HG02870 (cell line): ENCODE data around the gene TNFRSF14.

Experiments used
- ATAC-seq: cut with Tn5 transposase; IDR thresholded peaks from one replicate; pipeline ENCODE4 v1.9.1; 2021; ENCODE audit warnings: mild to moderate bottlenecking, moderate library complexity; ENCODE audit not compliant: unreplicated experiment

Gene TNFRSF14

DNA sequence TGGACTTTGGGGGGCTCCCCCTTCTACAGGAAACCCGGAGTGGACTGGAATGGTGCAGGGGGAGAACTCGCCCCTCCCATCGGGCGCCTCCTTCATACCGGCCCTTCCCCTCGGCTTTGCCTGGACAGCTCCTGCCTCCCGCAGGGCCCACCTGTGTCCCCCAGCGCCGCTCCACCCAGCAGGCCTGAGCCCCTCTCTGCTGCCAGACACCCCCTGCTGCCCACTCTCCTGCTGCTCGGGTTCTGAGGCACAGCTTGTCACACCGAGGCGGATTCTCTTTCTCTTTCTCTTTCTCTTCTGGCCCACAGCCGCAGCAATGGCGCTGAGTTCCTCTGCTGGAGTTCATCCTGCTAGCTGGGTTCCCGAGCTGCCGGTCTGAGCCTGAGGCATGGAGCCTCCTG, at the start of gene TNFRSF14:
TNFRSF14 (plus strand) TSS at position 95 of the 401 bp plus-strand sequence; CDS start at position 389, 294 bp downstream.
- peak; percentile 28 for ATAC-seq

DNA sequence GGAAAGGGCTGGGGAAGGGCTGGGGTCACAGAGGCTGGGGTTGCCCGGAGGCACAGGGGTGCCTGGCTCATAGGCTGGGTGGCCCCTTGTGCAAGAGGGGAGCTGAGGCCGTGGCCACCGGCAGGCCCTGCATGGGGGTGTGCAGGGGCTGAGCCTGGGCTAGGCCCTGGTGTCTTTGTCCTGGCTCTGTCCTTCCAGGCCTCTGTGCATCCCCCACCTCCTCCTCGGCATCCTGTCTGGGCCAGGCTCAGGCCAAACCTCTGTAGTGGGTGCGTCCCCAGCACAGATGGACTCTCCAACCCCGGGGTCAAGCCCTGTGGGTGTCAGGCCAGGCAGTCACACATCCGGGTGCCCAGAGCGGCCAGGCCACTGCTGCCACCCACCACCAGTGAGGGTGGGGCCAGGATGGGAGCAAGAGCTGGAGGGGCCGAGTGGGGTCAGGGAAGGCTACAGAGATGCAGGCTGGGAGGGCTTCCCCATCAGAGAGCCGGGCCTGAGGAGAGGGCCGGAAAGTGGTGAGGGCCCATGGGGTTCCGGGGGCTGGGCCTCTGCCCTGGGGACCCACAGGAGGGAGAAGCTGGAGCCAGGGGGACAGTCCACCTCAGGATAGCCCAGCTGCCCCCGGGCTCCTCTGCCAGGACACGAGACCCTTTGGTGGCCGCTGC, 49.1 kb upstream of the TNFRSF14 start:
- ATAC-seq, result no peak

DNA sequence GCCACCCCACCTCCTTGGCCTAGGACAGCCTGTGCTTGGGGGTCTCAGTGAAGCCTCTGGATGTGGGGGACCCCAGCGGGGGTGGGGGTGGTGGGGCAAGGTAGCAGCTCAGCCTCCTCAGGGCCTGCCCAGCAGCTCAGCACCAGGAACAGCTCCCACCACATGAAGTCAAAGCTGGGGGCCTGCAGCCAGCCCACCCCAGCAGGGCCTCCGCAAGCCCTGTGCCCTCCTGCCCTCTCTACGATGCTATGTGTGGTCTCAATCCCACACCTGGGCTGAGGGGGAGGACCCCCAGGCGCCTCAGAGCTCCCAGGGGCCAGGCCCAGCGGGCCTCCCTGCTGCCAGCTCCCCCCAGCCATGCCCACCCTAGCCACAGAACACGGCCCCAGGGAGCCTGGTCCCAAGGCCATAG, 48.4 kb upstream of the TNFRSF14 start:
- ATAC-seq, result no peak

DNA sequence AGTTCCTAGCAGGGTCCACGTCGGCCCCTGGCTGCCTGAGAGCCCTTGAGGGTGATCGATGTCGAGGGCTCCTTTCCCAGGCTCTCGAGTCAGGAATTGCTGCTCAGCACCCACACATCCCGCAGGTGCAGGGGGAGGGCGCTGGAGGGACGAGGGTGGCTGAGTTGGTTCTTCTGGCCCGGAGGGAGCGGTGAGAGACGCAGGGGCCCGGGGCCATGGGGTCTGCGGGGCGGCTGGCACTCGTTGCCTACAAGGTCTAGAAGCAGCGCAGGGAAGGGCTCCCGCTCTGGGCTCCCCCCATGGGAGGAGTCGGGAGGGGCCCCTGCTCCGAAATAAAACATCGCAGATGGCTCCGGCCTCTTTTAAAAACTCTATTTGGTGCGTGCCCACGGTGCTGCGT, 48.0 kb upstream of the TNFRSF14 start:
- no peak for ATAC-seq

DNA sequence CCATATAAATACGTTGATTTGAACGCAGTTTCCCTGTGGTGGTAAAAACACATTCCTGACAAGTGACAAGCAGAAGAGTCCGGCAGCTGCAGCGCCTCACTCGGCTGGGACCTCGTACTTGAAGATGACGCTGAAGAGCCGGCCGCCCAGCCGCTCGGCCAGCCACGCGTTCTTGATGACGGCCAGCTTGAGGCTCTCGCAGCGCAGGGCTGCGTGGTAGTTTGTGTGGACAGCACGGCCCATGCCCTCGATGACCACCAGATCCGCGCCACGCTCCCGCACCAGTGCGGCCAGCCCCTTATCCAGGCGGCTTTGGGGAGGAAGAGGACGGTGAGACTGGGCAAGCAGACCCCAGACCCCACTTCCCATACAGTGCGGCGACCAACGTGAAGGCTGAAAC, 47.4 kb upstream of the TNFRSF14 start:
- ATAC-seq, result no peak

DNA sequence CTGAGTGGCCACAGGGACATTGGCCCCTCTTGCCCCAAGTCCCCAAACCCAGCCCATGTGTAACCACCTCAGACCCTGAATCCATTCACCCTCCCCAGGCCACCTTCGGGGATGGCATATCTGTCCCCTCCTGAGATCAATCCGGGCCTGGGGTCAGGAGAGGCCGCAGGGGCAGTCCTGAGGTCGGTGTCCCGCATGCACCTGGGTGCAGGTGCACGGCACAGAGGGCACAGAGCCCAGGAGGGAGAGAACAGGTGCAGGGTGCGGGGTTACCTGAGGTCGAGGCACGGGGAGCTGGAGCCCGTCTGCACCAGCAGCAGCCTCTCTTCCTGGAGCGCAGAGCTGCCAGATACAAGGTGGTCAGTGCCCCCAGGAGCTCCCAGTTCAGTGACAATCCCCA, 46.6 kb upstream of the TNFRSF14 start:
- ATAC-seq, result no peak

DNA sequence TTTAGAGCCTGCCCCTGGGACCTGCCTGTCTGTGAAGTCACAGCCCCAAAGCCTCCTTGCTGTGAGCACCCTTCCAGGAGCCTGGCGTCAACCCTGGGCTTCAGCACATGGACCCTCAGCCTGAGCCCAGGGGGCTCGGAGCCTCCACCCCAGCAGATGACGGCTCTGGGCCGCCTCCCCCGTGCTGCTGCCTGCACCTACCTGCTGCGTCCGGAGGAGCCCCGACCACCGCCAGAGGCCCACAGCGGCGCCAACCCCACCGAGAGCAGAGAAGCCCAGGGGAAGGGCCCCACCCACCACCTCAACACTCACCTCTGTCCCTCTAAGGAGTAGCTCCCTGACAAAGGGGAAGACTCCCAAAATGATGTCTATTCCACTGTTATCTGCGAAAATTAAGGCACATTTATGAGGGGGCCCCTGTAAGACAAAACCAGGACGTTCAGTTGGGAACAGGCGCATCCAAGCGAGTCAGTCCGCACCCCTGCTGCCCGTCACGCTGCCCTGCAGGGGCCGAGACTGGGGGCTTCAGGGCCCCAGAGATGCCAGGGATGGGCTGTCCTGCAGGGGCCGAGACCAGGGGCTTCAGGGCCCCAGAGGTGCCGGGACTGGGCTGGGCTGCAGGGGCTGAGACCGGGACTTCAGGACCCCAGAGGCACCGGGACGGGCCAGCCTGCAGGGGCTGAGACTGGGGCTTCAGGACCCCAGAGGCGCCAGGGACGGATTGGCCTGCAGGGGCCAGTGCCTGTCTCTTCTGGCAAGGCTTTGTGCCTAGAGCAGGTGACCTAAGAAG, 45.6 kb upstream of the TNFRSF14 start:
- no peak for ATAC-seq

DNA sequence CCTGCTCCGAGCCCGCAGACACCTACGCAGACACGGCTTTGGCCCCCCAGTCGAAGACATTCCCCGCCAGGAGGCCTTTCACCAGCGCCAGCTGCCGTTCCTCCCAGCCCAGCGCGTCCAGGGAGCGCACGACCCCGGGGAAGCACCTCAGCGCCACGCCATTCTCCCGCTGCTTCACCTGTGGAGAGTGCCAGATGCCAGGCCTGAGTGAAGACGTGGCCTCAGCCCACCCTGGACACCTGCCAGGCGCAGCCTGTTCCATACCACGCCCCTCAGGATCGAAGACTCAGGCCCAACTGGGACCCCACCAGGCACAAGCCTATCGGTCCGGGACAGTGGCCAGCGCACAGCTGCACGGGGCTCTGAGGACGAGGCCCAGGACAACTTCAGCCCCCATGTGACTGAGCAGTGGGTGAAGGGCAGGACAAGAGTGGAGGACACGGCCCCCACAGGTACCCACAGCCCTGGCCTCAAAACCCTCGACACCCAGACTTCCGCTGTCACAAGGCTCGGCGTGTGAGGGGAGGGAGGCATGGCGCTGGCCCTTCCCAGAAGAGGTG, 43.2 kb upstream of the TNFRSF14 start:
- no peak for ATAC-seq

DNA sequence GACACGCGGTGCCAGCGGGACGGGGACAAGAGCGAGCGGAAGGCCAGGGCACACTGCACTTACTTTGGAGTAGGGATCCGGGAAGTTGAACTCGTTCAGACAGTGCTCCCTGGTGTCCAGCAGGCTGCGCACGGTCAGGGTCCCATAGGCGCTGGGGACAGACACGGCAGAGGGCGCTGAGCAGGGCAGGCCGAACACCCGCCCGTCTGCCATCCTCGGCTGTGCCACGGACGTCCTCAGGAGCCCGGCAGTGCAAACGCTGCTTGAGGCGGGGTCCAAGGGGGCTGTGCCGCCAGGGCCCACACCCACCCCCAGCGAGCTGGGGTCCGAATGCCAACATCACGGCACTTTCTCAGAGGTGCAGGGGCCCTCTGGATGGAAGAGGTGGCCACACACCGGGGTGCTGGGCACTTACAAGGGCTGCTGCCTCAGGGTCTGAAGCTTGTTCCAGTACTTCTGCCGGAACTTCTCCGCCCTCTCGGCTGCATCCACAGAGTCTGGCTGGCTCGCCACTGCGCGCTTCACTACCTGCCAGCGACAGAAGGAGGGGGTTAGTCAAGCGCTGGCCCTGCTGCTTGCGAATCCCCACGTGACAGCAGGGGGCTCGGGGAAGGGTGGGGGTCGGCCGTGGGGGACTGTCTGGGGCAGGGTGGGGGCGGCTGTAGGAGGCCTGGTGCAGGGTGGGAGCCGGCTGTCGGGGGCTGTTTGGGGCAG, 42.1 kb upstream of the TNFRSF14 start:
- ATAC-seq, result no peak

DNA sequence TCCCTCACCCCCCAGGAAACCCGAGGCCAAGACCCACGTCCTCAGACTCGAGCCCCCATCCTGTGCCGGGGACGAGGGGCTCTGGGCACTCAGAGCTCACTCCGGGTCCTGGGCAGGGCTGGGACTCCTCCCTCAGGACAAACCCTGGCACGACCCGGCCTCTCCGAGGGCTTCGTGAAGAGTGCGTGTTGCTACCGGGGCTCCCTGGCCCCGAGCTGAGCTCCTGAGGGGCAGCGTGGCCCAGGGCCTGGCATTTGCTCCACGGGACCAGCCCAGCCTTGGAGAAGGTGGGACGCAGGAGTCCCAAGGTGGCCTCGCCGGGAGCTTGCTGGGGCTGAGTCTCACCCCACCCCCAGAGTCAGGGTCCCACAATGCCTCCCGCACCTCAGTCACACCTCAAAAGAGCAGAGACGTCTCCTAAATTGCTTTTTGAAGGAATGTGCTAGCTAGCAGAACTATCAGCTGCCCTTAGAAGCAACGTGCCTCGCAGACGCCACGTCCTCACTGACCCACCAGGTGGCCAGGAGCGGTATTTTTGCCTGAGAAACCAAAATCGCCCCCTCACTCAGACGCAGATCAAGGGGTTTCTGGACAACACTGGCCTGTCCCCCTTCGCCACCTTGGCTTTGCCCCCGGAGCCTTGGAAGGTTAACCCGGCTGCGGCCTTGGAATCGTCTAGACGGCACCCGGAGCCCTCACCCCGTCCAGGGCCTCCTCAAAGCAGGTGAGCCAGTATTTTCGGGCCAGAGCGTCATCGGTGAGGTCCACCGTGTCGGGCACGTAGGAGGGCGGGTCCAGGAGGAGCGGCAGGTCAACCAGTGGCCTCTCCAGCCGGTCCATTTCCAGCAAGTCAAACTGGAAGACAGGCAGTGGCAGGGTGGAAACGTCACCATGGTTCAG, 41.1 kb upstream of the TNFRSF14 start:
- ATAC-seq, result no peak

DNA sequence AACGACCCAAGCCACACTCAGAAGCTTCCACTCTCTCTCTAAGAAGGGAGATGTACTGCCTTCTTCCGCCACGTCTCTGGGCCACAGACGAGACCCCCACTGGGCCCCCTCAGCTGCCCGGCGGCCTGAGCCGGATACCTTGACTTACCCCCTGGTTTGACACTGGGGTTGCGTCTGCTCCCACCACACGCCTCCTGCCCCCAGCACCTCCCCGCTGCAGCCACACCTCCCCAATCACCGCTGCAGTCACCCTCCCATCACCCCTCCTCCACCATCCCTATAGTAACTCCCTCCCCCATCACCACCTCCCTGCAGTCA, 40.4 kb upstream of the TNFRSF14 start:
- ATAC-seq, result no peak

DNA sequence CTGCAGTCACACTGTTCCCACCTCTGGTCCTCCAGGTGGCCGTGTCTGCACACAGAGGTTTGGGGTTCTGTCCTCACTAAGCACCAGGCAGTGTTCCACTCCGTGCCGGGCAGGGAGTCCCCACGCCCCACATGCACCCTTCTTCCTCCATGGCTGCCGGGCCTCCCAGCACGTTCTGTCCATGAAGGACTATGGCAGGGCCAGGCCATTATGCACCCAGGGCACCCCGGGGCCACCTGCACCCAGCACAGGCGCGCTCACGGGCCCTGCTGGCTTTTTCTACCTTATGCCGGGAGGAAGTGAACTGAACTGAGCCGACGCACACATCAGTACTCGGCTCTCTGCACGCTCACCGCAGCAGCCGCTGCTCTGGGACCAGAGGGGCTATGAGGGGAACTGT, 40.0 kb upstream of the TNFRSF14 start:
- ATAC-seq, result no peak

DNA sequence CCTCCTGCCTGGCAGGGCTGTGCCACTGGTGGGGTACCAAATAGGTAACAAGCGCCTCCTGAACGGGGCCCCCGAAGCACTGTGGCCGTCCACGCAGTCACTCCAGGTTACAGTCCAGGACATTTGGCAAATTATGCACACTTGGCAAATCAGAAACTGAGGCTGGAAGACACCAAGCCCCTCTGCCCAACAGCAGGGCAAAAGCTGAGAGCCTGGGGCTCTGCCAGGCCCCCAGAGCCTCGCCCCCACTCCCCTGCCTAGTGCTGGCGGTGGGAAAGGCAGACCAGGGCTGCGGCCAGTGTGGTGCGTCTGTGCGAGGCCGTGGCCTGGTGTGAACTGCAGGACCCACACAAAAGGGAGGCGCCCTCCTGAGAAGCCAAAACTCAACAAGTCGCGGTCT, 39.2 kb upstream of the TNFRSF14 start:
- ATAC-seq, result no peak

DNA sequence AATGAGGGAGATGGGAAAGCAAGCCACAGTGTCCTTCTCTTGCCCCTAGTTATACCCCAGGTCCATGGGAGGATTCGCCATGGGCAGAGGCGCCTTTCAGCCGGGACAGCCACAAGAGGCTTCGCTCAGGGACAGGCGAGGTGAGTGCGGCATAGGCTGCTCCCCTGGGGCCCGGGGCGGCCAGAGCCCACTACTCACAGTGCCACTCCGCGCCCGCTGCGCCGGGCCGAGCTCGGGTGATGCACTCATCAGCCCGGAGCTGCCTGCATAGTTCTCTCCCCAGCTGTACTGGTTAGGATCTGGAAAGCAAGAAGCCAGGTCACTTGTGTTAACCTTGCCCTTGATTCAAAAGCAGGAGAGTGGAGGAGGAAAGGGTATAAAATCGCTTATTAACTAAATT, 38.2 kb upstream of the TNFRSF14 start:
- no peak for ATAC-seq

DNA sequence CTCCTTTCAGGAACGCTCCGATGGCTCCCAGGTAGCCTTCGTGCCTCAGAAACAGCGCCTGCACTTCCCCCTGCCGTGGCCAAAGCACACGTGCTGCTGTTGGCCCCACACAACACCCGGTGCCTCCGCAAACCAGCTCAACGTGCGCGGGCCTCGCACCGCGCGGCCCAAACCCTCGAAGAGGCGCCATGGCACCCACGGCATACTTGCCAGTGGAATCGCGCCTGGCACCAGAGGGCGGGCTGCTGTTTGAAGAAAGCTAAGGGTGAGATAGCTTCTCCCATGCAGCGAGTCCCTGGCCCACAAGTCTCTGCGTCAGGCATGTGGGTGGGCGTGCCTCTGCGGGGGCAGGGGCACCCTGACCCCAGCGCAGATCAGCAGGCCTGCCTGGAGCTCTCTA, 37.6 kb upstream of the TNFRSF14 start:
- no peak for ATAC-seq

DNA sequence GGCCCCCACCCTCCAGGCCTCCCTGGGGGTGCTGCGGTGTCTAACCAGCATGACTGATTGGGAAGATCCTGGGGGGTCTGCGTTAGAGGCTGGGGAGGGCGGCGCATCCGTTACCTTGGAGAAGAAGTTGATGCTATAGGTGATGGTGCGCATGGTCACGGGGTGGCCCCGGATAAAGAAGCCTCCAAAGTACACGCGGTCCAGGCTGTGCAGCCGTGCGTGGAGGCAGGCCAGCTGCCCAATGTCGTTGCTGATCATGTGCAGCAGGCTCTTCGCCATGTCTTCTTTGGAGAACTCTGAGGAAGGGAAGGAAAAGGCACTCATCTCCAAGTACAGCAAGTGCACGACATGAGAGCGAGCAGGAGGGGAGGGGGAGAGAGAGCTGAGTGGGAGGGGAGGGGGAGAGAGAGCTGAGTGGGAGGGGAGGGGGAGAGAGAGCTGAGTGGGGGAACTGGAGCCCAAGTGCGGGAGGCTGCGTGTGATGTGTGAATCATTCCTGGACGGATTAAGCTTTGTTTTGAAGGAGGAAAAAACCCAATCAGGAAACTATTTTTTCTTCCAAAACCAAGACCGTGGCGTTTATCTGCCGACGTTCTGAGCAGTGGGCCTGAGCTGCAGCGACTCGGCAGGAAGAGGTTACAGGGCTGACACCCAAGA, 37.0 kb upstream of the TNFRSF14 start:
- no peak for ATAC-seq

DNA sequence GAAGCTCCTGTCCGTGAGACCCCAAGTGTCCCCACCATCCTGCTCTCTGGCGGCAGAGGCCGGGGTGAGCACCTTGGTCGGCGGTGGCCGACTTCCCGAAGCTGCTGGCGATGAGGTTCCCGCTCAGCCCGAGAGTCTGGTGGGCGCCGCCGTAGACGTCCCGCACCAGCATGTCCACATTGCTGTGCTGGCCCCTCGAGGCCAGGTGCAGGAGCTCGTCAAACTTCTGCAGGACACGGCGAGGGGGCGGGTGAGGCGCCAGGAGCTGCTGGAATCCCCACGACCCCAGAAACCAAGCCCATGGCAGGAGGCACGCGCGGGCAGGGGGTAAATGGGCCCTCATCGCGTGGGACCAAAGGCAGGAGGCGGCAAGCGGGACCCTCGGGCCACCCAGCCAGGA, 36.4 kb upstream of the TNFRSF14 start:
- no peak for ATAC-seq

DNA sequence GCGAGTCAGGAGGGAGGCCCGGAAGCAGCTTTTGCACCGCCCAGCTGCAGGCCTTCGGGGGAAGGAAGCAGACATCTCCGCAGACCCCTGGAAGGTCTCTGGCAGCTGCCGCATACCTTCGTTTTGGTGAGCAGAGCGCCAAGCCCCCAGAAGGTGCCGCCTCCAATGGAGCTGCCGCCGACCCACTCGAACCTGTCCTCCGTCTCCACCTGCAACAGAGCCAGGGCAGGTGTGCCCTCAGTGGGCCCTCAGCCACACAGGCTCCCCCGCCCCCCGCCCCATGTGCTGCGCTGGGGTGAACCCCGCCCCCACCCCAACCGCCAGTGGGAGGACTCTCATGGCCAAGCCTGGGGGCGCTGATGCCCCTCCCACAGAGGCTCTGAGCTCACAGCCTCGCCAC, 36.0 kb upstream of the TNFRSF14 start:
- ATAC-seq, result no peak

DNA sequence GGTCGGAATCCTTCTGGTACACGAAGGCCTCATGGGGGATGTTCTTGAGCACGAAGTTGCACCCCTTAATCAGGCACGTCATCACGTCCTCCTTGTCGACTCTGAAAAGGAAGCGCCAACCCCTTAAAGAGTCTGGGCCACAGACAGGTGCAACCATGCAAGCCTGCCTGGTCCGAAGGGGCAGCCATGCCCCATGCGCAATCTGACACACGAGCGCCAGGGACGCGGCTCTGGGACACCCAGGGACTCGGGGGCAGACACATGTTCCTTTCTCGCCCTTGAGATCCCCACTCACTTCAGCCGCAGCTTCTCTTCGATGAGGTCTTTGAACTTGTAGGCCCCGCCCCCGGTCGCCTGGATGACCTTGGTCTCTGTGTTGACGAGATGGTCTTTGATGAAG, 35.4 kb upstream of the TNFRSF14 start:
- ATAC-seq, result no peak

DNA sequence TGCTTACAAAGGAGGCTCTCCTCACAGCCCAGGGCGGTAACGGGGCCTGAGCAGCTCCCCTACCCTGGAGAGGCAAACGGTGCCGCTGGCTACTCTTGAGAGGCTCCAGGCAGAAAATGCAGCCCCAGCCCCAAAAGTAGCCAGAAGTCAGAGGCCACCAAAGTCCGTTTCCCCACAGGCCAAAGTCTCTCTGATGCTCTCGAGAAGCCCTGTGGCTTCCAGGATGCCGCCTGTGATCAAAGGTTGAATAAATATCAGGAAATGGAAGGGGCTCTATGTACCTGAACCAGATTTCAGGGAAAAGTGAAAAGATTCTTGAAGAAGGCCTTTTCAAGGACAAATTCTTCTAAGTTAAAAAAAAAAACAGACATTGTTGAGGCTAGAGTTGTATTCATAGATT, 33.9 kb upstream of the TNFRSF14 start:
- ATAC-seq, result no peak
